Measurements from ENCODE around the gene RTTN.

- TF ChIP-seq CTCF (IDR thresholded peaks at IDR 0.05; ENCODE audit: borderline replicate concordance, extremely low read depth, low read length, poor library complexity, severe bottlenecking) (no peak), EZH2 (IDR thresholded peaks at IDR 0.05; ENCODE audit: borderline replicate concordance, low read depth, low read length, severe bottlenecking) (no peak)
Measured at GRCh38 chr18:70036771-70037347, 168.6 kb downstream of the RTTN start.
